Pons (tissue), 1 donor: ENCODE measurements around the gene ARHGAP22.

Experiments
- DNase-seq: peaks from one replicate; pipeline ENCODE4 v3.0.0-alpha.2; 2016; ENCODE audit warnings: low spot score

ARHGAP22 gene

DNA sequence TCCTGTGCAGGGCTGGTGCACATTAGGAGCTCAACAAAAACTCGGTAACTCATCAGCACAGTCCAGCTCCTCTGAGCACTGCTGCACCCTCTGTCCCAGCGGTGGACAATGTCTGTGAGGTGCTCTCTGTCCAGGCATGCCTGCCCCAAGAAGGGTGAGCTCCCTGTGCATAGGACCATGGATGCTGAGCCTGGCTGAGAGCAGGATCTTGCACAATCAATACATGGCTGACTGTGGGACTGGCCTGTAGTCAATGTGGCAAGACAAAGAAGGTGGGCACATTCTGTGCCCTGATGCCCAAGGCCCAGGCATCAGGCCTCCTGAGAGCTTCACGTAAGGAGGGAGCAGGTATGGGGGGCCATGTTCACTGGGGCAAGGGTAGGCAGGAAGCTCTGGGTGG is 17.1 kb downstream of the ARHGAP22 start:
- no peak for DNase-seq

DNA sequence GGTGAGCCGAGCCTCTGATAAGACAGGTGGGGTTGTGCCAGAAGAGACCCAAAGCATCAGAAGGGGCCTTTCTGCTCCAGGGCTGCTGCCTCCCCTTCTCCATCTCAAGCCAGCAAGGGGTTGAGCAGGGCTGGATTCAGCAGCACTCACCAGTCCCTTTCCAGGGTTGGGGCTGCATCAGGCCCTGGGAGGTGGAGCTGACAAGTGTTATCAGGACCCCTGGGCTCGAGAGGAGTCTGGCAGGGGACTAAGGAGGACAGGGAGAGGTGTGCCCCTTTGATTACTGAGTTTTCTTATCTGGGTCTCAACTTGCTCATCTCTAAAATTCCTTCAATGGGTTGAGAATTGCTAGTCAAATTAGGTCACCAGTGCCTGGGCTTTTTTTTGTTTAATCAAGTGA is 17.8 kb downstream of the ARHGAP22 start:
- no peak for DNase-seq

- DNase-seq, result peak; percentile 84
These were observed 21.9 kb downstream of the ARHGAP22 start for GRCh38 chr10:48582970-48583369.

- no peak for DNase-seq
These were observed 24.6 kb downstream of the ARHGAP22 start for GRCh38 chr10:48580236-48580635.

DNA sequence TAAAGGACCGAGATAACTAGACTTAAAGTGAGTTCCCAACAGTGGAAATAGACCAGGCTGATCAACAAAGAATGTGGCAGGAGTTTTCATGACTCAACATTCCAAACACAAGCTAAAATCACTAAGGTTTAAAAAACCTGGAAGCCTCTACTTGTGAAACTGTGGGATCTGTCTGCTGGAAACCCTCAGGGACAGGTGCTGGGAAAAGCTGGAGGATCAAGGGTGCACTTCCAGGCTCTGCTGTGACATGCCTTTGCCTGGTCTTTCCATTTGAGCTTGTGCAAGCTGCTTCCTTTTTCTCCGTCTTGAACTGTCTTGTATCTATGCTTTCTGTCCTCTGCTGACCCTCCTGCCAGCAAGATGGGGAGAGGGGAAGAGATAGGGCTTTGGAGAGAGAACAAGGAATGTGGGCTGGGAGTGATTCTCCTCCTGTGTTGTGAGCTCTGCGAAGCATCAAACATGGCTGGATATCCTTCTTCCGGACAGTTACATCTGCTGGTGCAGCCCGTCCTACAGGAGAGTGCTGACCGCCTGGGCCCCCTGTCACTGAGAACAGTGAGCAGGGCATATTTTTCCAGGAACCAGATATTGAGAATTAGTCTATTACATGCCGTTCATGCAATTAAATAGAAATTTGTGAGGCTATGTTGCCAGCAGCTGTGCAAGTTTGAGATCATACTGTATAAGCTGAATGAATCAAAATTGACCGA is 25.5 kb downstream of the ARHGAP22 start:
- no peak for DNase-seq

DNA sequence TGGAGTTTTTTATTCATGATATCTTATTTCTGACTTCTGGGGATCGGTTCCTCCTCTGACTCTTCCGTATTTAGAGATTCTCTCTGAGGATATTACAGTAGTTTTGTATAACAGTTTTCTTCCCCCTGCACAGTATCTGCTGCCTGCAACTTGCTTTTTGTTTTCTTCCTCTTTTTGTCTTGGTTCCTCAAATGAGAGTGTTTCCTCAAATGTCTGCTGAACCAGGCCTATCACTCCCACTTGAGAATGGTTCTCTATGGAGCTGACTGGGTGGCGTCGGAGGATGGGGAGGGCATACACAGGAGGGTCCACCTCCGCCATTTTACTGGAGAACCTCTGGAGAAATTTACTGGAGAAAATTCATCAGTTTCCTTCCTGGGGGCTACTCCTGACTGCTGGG is 27.7 kb downstream of the ARHGAP22 start:
- DNase-seq, result peak; percentile 82

- no peak for DNase-seq
These were observed 28.4 kb downstream of the ARHGAP22 start for GRCh38 chr10:48576501-48576900.

DNA sequence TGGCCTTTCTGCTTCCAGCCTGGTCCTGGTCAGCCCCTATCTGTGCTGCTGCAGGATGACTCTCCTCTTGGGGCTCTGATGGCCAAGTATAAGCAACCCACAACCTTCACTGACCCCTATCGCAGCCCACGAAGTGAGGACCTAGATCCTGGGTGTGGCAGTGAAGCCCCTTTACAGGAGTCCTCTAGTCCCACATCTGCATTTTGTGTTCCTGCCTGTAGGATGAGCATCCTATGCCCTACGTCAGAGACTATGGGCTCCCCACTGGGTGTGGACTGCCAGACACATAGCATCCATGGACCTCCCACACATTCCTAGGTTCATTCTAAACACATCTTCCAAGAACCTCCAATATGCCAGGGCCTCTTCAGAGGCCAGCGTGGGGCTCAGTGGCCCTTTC is 29.0 kb downstream of the ARHGAP22 start:
- DNase-seq, result no peak

- no peak for DNase-seq
These were observed 30.0 kb downstream of the ARHGAP22 start for GRCh38 chr10:48574817-48575380.

DNA sequence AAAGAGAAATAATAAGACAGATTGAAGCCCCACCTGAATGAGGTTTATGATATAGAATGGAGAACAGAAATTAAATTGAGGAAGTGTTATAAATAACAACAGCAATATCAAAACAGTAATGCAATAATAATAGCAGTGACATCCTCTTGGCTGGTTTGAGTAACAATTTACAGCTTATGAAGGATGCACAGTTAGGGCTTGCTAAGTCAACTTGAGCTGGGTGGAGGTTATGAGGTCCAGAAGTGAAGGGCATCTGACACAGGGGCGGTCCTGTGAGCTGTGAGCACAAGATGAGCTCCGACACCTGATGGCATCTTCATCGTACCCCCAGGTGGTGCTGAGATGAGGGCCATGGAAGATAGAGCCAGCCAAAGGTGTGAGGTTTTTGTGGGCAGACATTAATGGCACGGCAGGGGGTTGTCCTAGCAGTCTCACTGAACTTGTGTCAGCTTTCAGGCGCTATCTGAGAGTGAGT is 30.5 kb downstream of the ARHGAP22 start:
- no peak for DNase-seq

DNA sequence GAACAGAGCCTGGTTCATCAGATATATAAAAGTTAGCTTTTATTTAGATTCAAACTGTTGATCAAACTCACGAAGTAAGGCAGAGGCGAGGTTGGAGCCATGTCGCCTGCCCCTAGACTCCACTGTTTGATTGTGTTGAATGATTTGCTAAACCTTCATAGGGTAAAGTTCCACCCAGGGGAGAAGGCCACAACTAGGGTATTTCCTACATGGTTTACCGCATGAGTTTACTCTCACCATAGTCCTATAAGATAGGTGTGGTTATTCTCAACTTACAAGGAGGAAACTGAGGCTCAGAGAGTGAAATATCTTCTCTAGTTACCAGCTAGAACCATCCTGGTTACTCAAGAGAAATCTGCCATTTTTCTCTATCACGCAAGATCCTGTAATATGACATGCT is 31.8 kb downstream of the ARHGAP22 start:
- DNase-seq, result no peak

GRCh38 chr10:48572414-48572813 is 32.5 kb downstream of the ARHGAP22 start:
- DNase-seq, result no peak

- DNase-seq, result no peak
These were observed 36.3 kb downstream of the ARHGAP22 start for GRCh38 chr10:48568546-48568945.

- DNase-seq, result no peak
These were observed 36.7 kb downstream of the ARHGAP22 start for GRCh38 chr10:48568131-48568530.

DNA sequence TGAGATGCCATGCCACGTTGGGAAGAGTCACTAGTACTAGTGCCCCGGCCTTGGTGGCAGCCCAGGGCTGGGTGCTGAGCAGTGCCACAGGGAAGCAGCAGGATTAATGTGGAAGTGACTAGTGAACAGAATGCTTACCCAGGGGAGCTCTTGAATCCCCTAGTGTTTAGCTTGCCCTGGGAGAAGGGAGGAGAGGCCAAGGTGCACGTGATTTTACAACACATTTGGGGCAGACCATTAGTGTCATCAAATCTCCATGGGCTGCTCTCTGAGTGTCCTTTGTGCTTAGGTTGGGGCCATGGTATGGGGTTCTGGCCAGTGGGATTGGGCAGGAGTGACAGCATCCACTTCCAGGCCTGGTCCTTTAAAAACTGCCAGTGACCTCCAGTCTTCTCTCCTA is 37.5 kb downstream of the ARHGAP22 start:
- no peak for DNase-seq

DNA sequence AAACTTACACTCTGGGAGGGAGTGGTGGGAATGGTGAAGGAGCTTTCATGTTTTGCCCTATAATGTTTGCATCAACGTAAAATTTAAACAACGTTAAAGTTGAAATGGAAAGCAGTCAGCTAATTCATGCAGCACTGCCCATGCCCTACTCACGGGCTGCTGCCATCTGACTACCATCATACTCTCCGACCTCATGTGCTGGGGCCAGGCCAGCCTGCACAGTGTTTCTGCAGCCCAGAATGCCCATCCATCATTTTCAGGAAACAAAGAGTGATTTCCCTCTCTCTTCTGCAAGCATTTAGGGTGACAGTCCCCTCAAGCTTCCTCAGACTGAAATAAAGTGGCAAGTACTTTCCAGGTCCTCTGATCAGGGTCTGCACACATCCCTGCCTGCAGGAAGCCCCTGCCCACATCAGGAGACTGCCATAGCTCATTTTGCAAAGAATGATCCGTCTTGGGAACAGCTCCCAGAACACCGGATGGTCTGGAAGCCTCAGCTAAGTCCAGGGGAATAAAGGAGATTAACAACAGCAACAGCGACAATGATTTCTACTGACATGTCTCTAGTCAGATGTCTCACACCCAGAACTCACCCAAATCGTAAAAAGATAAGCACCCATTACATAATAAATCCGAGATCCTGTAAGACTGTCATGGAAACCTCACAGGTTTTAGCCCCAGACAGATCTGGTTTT is 40.3 kb downstream of the ARHGAP22 start:
- DNase-seq, result no peak

GRCh38 chr10:48557511-48558123 is 47.3 kb downstream of the ARHGAP22 start:
- no peak for DNase-seq

DNA sequence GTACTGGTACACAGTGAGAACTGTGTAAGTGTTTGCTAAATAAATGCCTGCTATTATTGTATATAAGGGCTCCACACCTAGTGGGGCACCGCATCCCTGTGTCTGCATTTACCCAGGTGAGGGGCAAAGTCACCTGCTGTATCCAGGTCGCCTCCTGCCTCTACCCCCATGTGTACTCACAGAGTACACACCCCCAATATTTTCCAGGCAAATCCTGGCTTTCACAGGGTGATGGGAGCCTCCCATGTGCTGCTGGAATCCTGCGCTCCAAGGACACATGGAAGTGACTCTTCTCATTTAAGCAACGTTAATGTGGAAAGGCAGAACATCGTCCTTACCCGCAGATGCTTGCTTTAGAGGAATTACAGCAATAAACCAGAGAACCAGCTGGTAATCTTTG is 48.2 kb downstream of the ARHGAP22 start:
- no peak for DNase-seq

- DNase-seq, result no peak
These were observed 48.8 kb downstream of the ARHGAP22 start for GRCh38 chr10:48556065-48556464.

DNA sequence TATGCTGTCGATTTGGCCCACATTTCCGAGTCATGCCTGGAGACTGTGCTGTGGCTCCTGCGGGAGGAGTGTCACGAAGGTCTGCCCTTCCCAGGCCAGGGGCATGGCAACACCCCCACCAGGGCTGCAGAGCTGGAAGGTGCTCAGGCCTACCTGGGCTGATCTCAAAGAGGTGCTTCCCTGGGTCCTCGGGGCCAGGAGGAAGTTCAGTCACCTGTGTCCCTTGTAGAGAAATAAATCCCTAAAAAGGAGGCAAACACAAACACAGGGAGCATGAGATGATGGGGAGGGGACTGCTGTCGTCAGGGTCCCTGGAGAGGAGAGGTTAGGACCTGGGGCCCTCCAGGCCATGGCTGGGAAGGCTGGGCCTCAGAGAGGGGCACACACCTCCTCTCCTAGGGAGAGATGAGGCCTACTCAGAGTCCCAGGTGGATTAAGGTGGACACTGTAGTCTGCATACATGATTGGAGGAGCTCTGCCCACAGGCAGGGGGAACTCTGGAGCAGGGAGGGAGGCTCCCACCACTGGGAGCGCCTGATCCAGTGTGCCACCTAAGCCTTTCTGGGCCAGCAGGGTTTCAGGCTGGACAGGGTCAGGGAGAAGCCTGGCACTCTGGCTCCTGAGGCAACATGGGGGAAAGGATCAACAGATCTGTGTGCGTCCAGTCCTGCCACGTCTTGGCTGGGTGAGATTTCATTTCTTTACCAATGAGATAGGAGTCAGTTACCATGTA is 49.4 kb downstream of the ARHGAP22 start:
- no peak for DNase-seq

GRCh38 chr10:48554656-48555055 is 50.2 kb downstream of the ARHGAP22 start:
- DNase-seq, result no peak

DNA sequence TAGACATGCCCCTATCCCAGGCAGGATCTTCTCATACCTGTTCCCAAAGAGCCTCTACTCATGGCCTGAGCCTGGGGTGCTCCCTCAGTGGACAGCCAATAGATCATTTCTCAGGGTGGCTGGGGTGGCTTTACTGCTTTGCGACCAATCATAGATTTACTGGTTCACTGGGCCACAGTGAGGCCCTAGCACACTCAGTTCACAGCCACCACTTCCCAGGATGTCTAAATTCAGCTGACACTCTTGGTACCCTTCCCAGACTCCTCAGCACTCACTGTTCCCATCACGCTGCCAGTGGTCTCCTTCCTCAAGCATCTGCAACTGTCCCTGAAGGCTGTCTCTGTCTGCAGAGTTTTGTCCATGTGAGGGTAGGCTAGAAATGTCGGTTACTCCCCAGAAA is 50.6 kb downstream of the ARHGAP22 start:
- DNase-seq, result no peak
